ENCODE data around the gene P3H1. TPM values are rescaled to one million over a fixed set of nuclear protein-coding genes. Genes with fewer than 3 reads are reported as not detected.
"Not testable (repeated sequence)": the region's sequence is repeated elsewhere in the genome, so short reads cannot be mapped to it uniquely, and the experiment has no call there.

The P3H1 gene, protein sequence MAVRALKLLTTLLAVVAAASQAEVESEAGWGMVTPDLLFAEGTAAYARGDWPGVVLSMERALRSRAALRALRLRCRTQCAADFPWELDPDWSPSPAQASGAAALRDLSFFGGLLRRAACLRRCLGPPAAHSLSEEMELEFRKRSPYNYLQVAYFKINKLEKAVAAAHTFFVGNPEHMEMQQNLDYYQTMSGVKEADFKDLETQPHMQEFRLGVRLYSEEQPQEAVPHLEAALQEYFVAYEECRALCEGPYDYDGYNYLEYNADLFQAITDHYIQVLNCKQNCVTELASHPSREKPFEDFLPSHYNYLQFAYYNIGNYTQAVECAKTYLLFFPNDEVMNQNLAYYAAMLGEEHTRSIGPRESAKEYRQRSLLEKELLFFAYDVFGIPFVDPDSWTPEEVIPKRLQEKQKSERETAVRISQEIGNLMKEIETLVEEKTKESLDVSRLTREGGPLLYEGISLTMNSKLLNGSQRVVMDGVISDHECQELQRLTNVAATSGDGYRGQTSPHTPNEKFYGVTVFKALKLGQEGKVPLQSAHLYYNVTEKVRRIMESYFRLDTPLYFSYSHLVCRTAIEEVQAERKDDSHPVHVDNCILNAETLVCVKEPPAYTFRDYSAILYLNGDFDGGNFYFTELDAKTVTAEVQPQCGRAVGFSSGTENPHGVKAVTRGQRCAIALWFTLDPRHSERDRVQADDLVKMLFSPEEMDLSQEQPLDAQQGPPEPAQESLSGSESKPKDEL
- 228 TPM for polyA plus RNA-seq (2013, experiment 1 of 2; ENCODE audit: insufficient read length)
- 239 TPM for polyA plus RNA-seq (2013, experiment 2 of 2; ENCODE audit: insufficient read length)

DNA sequence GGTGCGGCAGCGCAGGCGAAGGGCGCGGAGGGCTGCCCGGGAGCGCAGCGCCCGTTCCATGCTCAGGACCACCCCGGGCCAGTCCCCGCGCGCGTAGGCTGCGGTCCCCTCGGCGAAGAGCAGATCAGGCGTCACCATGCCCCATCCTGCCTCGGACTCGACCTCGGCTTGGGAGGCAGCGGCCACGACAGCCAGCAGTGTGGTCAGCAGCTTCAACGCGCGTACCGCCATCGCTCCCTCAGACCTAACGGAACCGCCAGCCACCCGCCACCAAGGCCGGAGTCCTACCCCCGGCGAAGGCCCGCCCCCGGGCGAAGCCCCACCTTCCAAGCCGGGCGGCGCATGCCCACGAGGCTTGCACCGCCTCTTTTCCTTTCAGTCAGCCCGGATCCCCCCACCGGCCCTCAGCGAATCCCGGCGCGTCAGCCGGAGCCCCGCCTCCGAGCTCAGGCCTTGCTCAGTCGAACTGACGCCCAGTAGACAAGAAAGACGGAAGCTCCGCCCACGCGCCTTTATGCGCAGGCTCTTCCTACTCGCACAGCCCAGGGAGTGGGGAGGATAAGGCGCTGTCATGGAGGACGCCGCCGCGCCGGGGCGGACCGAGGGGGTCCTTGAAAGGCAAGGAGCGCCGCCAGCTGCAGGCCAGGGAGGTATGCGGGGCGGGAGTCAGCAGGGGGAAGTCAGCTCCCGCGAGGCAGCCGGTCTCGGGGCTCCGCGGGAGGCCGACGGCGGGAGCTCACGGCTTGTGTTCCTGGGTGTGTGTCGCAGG, at the start of gene P3H1, which contains the start of gene C1orf50:
Gene P3H1, minus strand, starts transcription at position 288 of the 769 bp plus-strand sequence. Its CDS starts 57 bp downstream, at position 231.
Gene C1orf50, plus strand, starts transcription at position 509 of the 769 bp plus-strand sequence. Its CDS starts 63 bp downstream, at position 572.
- peak; percentile 99 for DNase-seq

DNA sequence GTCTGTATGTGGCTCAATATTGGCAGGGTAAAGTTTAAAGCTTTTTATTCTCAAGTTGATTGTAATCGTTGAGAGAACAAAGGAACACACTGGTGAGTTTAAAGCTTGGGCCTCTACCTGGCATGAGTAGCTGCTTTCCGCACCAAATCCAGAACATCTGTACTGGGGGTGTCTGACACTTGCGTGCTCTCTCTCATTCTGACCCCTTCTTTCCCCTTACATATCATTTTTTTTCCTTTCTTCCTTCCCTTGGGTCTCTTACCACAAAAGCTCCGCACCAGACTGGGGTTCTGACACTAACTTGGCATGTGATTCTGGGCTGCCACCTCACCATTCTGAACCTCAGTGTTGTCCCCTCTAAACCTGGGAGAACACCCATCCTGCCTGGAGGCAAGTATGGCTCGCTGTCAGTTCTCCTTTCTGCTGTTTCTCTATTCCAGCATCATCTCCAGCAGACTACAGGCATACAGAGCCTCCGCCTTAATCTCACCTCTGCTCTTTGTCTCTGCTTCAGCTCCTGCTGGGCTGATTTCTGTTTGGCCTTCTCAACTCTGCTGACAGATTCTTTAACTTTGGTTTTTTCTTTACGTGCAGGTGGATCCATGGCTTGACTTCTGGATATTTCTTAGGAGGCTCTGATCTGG, 49.2 kb upstream of the P3H1 start:
- DNase-seq, result no peak

DNA sequence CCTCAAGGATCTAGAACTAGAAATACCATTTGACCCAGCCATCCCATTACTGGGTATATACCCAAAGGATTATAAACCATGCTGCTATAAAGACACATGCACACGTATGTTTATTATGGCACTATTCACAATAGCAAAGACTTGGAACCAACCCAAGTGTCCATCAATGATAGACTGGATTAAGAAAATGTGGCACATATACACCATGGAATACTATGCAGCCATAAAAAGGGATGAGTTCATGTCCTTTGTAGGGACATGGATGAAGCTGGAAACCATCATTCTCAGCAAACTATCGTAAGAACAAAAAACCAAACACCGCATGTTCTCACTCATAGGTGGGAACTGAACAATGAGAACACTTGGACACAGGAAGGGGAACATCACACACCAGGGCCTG, 48.0 kb upstream of the P3H1 start:
- DNase-seq, result not testable (repeated sequence)

DNA sequence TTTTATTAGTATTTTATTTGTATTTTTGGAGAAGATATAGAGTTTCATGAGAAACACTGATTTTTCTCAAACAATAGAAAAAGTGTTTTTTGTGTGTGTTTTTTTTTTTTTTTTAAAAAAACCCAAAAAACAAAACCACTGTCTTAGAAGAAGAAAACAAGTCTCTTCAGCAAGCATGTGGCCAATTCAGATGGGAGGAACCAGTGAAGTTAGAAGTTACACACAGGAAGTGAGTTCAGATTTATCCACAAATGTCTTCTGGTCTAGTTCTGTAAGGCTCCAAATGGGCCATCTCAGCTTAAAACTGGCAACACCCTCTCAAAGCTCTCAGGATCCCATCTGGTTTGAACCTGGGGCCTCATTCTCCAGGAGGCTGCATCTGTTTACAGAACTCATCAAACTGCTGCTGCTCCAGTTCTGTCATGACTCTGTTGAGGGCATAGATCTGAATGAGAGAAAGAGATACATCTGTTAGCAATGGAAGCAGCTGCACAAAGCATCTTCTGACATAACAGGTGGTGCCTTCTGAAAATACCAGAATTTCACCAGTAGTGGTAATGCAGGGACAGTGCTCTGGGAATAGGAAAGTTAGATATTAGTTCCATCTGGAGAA, 40.3 kb upstream of the P3H1 start:
- no peak for DNase-seq

DNA sequence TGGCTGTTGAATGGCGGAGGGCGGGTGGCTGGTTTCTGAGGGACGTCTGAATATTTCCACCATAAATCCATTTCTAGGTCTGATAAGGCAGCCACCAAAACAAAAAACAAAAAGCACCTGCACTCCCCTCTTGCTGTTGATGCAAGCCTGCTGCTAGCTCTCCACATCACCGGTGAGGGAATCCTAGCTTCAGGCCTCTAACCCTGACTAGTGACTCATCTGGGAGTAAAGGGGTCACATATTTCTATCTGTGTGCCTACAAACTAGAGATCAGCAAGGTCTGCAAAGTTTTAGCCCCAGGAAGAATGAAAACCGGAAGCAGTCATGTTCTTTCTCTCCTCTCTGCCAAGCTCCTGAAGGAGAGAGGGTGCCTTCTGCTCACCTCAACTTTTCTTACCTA, 39.8 kb upstream of the P3H1 start:
- no peak for DNase-seq

DNA sequence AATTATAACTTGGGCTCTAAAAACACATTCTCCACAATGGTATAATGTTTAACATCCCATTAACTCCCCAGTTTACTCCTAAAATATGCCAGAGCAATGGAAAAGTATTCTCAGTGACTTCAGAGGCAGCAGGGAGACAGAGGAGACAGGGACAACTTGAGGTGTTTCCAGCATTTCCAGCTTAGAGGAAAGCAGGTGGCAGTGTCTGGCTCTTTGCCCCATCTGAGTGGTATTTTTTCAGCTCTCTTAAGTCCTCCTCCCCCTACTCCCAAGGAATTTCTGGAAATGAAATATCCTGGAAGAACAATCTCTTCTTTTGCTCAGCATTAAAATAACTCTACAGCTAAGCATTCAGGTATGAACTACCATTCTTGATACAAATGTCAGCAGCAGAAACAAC, 39.3 kb upstream of the P3H1 start:
- DNase-seq, result no peak

DNA sequence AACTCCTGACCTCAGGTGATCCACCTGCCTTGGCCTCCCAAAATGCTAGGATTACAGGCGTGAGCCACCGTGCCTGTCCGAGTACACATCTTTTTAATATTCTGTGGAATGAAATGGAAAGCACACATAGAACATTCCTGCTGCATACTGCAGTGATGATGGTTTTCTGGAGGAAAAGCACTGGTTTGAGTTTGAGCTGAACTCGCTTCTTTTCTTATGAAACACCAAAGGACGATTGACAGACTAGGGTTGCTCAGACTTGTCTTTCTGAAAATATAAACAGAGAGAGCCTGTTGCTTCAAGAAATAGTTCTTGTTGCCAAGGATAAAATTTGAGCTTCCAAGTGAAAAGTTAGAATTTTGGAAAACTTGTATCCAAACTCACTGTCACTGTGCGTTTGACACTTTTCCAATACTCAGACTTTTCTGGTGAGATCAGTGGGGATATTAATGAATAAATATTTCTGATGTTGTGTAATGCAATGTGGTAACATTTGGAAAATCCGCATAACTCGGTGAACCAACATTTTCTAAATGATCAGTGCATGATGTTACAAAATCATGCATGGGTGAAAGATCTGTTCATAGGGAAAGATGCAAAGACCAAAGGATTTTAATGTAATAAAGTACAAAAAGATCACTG, 35.1 kb upstream of the P3H1 start:
- DNase-seq, result peak; percentile 62

DNA sequence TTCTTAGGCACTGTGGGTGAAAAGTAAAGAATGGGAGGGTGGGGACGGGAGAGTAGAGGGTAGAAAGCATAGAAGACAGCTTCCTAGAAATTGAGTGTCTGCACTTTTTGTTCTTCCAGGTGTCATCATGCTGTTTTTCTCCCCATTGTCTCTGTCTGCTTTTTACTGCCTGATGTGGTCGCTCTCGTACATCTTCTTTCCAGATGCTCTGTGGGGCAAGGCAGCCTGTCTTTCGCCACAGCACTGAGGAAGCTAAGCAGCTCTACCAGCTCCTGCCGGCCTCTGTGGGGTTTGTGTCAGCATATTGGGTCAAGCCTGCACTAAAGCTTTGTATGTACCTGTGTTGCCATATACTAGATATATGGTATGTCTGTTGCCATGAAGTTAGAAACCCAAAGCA, 31.2 kb upstream of the P3H1 start:
- DNase-seq, result no peak

DNA sequence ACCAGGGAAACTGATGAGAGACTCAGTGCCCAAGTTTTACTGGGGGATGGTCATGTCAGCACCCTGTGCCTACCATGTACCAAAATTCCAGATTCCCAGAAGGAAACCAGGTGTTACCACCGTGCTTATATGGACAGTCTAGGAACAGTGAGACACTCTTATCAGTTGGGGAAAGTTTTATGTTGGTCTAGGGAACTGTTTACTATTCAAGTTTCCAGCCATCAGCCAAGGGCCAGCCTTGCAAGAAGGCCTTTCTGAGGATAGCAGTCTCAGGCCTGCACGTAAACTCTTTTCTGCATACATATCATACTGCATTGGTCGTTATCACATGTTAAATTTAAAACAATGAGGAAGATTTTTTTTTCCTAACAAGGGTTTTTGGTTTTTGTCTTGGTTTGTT, 30.6 kb upstream of the P3H1 start:
- DNase-seq, result no peak

DNA sequence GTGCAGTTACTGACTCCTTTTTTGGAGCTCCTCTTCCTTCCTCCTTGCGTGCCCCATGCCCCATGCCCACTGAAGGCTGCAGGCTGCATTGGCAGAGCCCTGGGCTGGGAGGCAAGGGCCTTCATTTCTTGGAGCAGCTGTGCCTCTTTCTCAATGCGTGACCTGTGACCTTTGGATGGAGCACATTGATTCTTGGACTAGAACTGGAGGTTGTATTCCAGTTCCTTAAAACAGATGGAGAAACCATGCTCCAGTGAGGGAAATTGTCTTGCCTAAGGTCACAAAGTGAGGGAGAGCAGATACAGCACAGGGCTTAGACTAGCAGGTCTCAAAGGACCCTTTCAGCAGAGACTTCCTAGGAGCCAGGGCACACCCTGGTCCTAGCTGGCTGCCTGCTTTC, 27.0 kb upstream of the P3H1 start:
- no peak for DNase-seq

DNA sequence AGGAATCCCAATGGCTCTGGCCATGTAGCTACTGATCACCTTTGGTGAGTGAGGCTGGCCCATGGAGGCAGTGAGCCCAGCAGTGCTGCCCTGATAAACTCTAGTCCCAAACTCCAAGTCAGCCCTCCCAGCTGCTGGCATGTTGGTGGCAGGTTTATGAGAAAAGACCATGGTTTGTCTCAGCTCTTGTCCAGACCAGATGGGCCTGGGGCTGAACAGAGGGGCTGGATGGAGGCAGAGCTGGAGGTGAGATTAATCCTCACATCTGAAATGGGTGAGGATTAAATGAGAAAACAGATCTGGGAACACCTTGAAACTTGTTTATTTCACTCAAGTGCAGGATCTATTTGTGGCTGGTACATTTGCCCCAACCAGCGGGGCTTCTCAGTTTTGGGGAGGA, 21.2 kb upstream of the P3H1 start:
- DNase-seq, result no peak

DNA sequence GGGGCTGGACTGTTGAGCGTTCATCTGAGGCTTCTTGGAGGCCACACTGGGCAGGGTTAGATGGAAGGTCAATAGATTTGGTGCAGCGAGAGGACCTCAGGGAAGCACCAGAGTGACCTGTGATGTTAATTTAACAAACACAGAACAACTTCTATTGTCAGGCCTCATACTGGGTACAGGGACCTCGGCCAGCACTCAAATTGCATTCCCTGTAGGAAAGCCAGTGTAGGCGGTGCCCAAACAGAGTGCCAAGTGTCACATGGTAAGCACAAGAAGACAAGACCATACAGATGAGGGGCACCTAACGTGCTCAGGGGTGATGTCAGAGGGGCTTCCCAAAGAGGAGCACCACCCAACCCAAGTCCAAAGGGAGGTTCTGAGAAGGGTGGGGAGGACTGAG, 19.3 kb upstream of the P3H1 start:
- no peak for DNase-seq

DNA sequence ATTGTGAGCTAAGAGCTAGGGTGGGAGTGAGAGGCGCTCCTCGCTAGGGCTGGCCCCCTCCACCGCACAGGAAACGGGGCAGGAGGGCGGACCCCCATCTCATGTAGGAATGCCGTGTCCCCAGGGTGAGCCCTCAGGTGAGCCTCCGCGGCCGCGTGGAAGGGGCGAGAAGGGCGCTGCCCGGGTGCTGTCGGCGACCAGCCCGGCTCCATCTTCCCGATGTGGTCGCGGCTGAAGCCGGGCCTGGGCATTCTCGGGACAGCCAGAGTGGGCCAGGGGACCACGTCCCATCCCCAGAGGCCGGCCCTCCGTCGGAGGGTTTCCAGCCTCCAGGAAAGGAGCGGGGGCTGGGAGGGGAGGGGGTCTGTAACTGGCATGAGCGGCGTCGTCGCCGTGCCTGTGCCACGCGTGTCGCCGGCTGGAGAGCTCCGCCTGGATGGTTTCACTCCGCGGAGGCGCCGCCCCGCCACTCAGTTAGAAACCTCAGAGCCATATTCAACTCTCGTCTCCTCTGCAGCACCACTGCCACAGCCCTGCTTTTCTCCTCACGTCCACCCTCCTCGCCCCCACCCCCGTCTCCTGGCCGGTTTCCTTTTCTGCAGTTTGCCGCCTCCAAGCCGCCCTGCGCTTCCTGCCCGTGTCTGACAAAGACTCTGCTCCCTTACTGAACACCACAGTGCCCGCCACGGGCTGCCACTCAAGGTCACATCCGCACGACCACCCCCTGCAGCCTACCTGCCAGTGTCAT, 18.3 kb upstream of the P3H1 start, which contains the start of gene TMEM269:
Gene TMEM269, plus strand, starts transcription at position 46 of the 748 bp plus-strand sequence. CDS start 4,903 bp downstream, outside the sequence.
- DNase-seq, result peak; percentile 8

DNA sequence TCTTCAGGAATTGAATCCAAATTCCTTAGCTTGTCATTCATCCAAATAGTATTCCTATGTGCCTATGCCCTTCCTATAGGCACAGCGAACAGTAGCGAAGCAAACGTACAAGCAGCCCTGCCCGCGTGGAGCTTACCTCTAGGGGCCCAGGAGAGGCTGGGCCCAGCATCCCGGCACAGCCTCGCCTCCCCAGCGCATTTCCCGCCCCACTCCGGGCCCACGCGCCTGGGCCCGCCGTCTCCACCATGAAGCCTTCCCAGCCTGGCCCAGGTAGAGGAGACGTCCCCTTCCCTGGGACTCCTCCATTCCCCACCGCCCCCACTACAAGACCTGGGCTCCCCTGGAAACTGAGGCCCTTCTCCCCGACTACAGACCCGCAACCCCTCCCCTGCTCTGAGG, 17.7 kb upstream of the P3H1 start:
- DNase-seq, result no peak

DNA sequence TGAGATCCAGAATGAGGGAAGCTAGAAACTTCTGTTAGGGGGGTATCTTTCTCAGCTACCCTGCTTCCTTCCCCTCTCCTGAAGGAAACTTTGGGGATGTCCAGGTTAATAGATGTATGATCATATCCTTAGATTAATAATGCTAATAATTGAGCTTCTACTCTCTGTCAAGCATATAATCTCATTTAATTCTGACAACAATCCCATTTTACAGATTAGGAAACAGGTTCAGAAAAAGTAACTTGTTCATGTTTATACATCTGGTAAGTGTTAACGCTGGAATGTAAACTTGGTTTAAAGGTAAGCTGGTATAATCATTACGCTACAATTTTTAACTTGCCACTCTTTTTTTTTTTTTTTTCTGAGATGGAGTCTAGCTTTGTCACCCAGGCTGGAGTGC, 16.3 kb upstream of the P3H1 start:
- DNase-seq, result no peak

DNA sequence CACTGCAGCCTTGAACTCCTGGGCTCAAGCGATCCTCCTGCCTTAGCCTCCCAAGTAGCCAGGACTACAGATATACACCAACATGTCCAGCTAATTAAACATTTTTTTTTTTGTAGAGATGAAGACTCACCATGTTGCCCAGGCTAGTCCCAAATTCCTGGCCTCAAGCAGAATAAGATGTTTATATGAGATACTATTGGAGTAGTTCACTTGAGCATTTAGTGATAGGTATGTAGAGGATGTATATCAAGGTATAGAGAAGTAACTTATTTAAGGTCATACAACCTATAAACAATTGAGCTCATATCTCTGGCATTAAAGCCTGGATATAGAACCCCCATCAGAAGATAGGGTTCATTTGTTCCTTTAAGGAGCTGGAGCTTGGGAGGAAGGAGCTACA, 13.3 kb upstream of the P3H1 start:
- no peak for DNase-seq

DNA sequence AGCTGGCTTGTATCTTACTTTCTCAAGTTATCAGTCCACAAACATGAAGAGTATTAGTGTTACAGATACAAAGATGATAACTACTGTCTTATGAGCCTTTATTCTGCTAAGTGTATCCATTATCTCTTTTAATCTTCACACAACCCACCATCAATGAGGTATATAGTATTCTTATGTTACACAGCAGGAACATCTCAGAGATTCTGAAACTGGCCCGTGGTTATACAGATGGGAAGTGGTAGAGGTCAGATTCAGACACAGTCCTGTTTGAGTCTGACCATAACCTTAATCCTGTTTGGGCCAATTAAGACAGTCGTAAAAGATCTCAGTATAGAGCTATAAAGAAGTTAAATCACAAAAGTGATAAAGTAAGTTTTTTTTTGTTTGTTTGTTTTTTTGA, 12.9 kb upstream of the P3H1 start:
- DNase-seq, result no peak

DNA sequence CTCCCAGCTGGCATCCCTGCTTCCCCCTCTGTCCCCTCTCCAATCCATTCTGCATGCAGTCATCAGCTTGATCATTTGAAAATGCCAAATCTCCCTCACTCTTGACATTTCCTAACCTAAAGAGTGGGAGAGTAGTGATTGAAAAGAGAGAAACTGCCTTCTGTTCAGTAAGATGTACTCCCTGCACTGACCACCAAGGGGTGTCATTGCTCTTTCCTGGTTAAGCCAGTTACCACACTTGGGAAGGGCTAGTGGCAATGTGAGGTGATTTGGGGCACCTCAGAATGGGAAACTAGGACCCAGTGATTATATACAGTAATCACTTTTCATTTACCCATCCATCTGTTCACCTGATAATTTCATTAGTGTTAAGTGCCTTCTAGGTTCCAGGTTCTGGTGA, 11.0 kb upstream of the P3H1 start:
- DNase-seq, result peak; percentile 42

DNA sequence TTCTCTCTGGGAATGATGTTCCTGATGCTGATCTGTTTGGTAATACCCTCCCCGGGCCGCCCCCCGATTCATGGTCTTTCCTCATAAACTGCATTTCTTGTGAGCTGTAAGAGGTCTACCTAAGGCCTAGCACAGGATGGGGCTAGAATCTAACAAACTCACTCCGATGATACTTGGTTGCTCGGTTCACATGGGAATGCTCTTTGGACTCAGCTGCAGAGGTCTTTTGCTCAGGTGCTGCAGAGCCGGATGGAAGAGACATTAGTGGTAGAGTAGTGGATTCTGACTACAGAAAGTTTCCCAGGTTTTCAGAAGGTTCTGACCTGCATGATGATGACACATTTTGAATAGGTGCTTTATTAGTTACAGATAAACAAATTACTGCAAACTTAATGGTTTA, 9.7 kb upstream of the P3H1 start:
- no peak for DNase-seq

DNA sequence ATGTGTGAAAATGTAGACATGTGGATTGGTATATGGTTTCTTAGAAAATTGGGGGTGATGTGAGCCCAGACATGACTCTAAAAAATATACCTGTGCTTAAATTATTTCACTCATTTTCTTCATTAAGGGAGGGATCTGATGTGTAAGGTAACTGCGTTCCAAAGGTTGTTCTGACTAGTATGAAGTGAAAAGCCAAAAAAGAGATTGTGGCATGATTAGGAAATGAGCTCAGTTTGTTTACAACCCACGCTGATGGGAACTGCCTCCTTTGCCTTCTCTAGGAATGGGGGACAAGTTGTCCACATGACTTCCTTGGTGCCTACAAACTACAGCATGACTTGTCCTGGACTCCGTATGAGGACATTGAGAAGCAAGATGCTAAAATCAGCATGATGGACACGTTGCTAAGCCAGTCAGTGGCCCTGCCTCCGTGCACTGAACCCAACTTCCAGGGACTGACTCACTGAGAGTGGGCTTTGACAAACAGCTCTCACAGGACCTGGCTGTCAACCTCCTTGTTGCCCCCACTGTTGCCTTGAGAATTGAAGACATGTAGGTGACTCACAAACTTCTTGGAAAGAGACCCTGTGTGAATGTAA, 8.2 kb upstream of the P3H1 start:
- no peak for DNase-seq

Data from fibroblast of skin of scalp (primary cell).